Activated T-cell treated with anti-CD3 and anti-CD28 coated beads, Interleukin-2, amount 50 U/mL, for 1 hour (primary cell): ENCODE results near the gene GRK5.

Source experiments
- DNase-seq: peaks from one replicate; pipeline ENCODE4 v3.0.0-alpha.2; 2020

GRK5 gene

DNA sequence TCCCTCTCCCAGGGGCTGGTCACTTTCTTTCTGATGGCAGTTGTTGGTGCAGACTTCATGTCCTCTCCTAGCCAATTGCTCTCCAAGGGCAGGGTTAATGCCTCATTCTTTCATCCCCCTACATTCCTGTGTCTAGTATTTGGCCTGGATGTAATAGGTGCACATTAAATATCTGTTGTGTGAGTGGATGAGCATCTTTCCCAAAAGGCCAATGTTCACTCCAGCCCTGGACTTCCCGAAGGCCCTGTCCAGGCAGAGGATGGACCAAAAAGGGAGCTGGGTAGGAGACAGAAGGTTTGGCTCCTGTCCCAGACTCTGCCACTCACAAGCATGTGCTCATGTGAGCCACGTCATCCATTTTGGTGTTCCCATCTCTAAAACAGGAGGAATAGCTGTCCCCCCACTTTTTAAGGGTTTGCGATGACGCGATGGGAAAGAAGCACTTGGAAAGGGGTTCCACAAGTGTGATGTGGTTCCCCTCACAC, 287.7 kb downstream of the GRK5 start:
- DNase-seq, result no peak

DNA sequence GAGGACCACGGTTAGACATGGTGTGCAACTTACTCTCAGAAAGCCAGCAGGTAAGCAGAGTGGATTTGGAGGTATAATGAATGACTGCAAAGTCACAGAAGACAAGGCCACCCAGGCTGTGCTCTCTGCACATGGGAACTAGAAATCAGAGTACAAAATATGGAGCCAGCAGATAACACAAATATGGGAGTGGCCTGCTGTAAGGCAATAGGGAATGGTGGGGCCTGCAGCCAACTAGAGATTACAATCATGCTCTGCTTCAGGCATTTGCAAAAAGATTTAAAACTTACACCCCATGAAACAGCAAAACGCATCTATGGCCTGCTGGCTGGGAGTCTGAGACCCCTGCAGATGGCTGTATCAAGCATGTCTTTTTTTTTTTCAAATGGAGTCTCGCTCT, 288.2 kb downstream of the GRK5 start:
- no peak for DNase-seq

DNA sequence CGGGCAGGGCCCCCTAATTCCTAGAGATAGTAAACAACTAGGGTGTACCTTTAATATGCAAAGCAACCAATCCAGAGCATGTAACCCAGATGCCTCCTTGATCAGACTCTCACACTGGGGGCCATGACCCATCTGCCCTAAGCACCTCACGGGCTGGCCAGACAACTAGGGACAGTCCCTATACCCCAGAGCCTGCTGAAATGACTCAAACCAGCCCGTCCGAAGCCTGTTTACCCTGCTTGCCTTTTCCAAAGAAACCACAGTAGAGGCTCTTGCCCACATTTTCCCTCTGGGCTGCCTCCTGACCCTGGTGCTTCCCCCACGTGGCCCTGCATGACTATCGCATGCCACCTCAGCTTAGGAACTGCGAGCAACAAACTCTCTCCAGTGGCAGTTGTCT, 288.9 kb downstream of the GRK5 start:
- no peak for DNase-seq

DNA sequence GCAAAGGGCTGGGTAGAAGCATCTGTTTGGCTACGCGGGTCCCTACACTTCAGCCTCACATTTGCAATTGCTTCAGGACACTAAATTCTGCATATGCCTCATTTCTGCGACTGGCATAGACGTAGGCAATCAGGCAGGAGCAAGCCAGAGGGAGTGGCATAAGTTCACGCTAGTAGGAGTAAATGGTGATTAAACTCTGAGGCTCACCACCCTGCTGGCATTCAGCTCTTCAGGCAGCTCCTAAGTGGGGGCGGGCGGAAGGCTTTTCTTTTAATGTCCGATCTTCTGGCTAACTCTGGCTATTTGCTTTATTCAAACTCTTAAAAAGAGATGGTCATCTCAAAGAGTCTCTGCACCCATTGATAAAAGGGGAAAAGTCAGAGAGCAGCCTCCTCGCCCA, 289.9 kb downstream of the GRK5 start:
- DNase-seq, result no peak

DNA sequence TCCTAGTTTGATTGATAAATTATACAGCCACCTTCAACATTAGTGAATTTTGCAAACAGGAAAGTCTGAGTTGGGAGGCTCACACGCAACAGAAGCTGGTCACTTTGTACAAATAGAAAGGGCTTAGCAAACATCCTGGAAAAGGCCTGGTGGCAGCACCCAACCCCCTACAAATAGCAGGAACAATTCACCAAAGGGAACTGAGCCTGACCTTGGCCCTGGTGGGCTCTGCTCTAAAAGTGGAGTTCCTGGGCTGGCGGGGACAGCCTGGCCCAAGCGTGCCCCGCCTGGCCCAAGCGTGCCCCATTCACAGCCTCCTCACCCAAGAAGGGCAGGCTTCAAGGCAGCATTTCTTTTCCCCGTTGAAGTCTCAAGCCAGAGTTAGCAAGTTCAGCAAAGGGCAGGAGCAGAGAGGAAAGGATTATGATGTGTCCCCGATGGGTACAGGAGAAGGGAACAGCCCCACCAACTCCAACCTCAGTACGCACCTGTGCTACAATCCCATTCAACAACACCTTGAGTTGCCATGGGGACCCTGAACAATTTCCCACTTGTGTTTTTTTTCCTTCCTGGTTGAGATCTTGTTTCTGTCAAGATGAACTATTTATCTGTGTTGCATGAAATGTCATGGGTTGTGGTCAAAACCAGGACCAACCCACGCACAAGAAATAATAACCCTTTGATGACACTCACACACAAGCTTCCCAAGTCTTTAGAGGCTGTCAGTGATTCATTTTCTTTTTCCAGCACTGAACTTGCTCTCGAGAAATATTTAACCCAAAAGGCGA, 291.7 kb downstream of the GRK5 start:
- DNase-seq, result no peak

DNA sequence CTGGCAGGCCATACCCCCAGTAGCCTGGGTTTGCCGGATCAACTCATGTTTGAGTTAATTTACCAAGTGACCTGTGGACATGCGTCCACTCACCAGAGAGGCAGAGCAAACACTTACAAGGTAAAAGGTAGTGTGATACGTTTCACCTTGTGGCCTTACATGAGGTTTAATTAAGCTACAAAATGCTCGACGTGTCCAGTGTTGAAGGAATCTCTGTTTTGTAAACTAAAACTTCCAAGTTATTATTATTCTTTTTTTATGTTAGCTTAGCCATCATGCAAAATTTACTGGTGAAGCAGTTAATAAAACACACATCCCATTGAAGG, 292.3 kb downstream of the GRK5 start:
- DNase-seq, result no peak

DNA sequence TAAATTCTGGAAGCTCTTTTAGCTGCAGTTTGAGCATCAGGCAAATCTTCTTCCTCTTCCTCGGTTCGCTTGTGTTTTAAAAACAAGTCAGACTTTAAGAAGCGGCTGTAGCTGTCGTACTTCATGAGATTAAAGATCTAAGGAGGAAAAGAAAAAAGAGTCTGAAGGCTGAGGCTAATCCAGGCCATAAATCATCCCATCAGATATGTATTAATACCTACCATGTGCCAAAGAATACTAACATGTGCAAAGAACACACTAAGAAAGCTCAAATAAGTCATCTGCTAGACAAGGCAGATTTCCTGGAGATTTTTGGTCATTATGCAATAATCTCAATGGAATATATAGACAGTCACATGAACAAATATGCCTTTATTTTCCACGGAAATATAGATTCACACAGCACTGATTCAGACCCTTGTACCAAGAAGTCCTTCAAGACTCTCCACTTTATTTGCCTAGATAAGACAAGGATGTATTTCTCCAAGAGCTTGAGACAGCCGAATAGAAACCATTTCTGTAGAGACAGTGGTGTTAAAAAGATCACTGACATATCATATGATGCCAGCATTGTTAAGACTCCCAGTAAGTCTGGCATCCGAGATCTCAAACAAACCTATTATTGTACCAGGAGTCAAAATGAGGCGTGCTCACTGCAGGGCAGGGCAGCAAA, 292.9 kb downstream of the GRK5 start:
- no peak for DNase-seq

DNA sequence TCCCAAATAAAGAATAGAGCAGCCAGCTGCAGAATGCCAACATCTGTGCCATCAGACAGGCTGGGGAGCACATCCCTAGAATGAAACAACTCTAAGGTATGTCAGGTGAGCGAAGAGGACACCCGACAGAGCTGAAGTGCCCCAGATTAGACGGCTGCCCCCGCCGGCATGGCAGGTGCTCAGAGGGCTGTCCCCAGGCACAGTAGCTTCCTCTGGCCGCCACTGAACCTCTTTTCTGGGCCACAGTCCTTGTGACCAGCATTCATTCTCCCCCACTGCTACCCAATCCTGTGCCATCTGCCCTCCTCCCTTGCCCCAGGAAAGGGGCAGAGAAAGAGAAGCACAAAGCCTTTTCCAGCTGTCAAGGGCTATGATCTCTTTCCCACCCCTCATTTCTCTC, 293.4 kb downstream of the GRK5 start:
- DNase-seq, result no peak

DNA sequence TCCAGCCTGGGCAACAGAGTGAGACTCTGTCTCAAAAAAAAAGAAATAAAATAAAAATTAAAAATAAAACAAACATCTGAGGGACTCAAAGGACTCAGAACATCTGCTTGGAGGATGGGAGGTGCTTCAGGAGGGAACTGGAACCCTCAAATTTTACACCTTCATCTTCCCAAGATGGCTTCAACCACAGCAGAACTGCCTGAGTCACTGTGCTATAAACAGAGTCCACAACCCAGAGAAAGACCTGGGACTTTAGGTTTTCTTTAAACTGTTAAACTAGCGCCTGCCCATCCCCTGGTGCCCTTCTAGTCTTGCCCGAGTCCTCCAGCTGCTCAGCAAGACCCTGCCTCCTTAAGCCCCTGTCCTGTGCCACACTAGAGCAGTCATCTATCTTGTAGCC, 294.3 kb downstream of the GRK5 start:
- DNase-seq, result no peak

DNA sequence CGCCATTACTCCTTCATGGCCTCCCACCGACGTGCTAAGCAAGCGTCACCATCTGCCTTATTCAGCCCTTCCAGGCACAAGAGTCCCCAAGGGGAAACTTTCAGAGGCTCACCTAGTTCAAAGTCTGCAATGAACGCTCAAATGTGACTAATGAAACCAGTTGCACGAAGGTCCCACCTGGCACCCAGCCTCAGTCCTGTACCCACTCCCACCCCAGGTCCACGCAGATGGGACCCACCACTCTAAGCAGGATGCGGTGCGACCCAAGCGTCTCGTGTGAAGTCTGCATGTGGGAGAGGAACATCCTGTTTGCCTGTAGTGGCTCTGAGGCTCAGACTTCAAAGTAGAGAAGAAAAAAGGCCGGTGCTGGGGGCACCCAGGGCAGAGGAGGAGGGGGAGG, 294.8 kb downstream of the GRK5 start:
- DNase-seq, result peak; percentile 80

DNA sequence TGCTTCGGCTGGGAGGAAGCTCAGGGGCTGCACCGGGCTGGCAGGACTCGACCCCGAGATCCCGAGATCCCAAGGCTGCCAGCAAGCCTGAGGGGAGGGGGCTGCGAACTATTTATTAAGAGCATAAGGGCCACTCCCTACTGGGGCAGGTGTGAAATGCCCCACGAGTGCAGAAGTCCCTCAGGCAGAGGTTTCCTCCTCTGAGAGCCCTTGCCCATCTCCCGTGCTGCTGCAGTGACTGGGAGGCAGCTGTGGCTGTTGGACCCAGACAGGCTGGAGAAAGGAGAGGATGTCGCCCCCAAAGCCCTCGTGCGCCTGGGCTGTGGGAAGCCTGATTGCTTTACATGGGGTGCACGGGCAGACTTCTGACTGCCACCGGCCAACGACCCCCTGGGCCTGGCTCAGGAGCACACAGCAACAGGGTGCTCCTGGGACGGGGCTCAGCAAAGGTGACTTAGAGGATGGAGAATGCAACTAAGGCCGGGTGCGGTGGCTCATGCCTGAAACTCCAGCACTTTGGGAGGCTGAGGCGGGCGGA, 295.3 kb downstream of the GRK5 start:
- DNase-seq, result no peak

DNA sequence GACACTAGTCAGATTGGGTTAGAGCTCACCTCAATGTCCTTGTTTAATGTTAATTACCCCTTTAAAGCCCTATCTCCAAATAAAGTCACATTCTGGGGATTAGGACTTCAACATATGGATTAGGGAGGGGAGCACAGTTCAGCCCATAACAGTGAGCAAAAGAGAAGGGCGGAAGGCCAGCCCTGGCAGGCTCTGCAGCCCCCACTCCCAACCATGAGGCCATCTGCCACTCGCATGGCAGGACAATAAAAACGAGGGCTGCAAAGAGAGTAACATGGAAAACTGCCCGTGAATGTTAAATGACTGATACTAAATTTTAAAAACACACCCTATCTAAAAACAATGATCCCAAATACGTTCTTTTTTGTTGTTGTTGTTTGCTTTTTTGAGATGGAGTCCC, 296.4 kb downstream of the GRK5 start:
- DNase-seq, result no peak

DNA sequence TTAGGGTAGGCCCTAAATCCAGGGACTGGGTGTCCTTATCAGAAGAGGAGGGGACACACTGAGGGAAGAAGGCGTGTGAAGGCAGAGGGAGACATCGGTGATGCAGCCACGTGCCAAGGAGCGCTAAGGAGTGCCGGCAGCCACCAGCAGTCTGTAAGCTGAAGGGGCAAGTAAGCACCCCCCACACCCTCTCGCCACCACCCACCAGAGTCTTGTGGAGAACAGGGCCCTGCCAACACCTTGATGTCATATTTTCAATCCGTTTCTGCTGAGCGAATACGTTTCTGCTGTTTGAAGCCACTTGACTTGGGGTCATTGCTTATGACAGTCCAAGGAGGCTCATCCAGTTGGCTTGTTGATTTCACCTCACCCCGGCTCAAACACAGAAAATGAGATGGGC, 297.3 kb downstream of the GRK5 start:
- DNase-seq, result no peak

DNA sequence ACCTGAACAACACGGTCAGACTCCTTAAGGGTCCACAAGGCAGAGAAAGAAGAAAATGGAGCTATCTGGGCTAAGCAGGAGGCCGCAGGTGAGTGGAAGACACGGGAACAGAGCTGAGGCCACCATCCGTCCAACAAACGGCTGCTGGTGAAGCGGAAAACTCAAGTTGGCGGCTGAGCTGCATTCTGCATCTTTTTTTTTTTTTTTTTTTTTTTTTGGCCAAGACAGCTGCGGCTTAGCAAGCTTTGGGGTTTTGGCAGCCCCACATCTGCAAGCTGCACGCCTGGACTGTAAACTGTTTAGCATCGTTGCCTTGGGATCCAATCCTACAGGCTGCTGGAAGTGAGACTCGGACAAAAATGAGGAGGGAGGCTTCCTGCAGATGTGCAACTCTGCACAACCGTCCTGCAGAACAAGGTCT, 297.8 kb downstream of the GRK5 start:
- DNase-seq, result no peak
